Measurements from ENCODE around the gene TH. TPM values are rescaled to one million over a fixed set of nuclear protein-coding genes. Genes with fewer than 3 reads are reported as not detected.

Gene TH
- total and polyA plus RNA-seq, 2 of the 4 experiments (the other 2 are of a cell fraction), result 0.10 TPM; not detected in 1

GRCh38 chr11:2205981-2206690 is 34.5 kb upstream of the TH start:
- Histone ChIP-seq H3K9me1 (ENCODE audit: insufficient read depth, low read length) (no peaks in the 10 kb centered on the region), H2AK5ac (ENCODE audit: low read depth, low read length) (no peak overlapping the region), H3K4ac (ENCODE audit: low read depth, low read length) (no peak overlapping the region), H3K27ac (ENCODE audit: insufficient read depth, low read length) (no peak overlapping the region), H3K23ac (ENCODE audit: low read depth, low read length) (no peak overlapping the region), H2AFZ (replicated peaks; ENCODE audit: low read length, poor library complexity) (no peak overlapping the region), H2AK9ac (replicated peaks; ENCODE audit: low read depth, low read length, poor library complexity) (no peak overlapping the region), H4K20me1 (ENCODE audit: insufficient read depth, low read length) (no peaks in the 10 kb centered on the region), H3K14ac (replicated peaks; ENCODE audit: low read depth, low read length) (no peak overlapping the region), H4K8ac (ENCODE audit: low read depth in 2 of 2, low read length in 2 of 2) (no peak overlapping the region), H2BK120ac (ENCODE audit: low read depth, low read length) (no peak overlapping the region), H2BK5ac (ENCODE audit: low read depth, low read length, poor library complexity, severe bottlenecking) (no peak overlapping the region), H3K9me3 (ENCODE audit: control insufficient read depth, insufficient read depth, low read length) (peaks cover 5% of the 10 kb centered on the region; the same call in 1 of the 2 replicates), H4K5ac (ENCODE audit: low read depth, low read length) (no peak overlapping the region), H4K91ac (ENCODE audit: insufficient read depth, low read depth, low read length) (no peak overlapping the region), H3K18ac (ENCODE audit: low read depth, low read length) (no peak overlapping the region), H2BK20ac (ENCODE audit: low read depth, low read length) (no peak overlapping the region), H3K4me3 (ENCODE audit: insufficient read depth, low read depth, low read length) (no peak overlapping the region), H3K27me3 (ENCODE audit: control insufficient read depth, insufficient read depth, low read length) (peaks cover 16% of the 10 kb centered on the region), H3K79me1 (ENCODE audit: low read depth in 1 of 2, low read length in 2 of 2) (no peaks in the 10 kb centered on the region), H2BK15ac (ENCODE audit: low read depth, low read length) (no peak overlapping the region), H3K4me1 (ENCODE audit: control insufficient read depth, insufficient read depth, low read length) (no peaks in the 10 kb centered on the region), H3K9ac (ENCODE audit: low read depth, low read length) (no peak overlapping the region), H3K36me3 (ENCODE audit: control insufficient read depth, insufficient read depth, low read length) (no peaks in the 10 kb centered on the region), H3K4me2 (ENCODE audit: low read depth, low read length) (no peak overlapping the region), H3K56ac (ENCODE audit: extremely low read depth, insufficient read depth, low read length) (no peak overlapping the region)
- no TSS peak for BruUV-seq (replicated peaks)
- DNase-seq, result no peak
- dilution Hi-C loops (cut with HindIII; ENCODE audit: low sequenced_read_pairs, unreplicated experiment), result no loop called here
- no peak for TF ChIP-seq POLR2A (IDR thresholded peaks at IDR 0.05; ENCODE audit: low read depth, low read length)
- TF ChIP-seq MAFK (IDR thresholded peaks at IDR 0.05; ENCODE audit: low read depth, low read length), result no peak
- TF ChIP-seq, protein P1, sequence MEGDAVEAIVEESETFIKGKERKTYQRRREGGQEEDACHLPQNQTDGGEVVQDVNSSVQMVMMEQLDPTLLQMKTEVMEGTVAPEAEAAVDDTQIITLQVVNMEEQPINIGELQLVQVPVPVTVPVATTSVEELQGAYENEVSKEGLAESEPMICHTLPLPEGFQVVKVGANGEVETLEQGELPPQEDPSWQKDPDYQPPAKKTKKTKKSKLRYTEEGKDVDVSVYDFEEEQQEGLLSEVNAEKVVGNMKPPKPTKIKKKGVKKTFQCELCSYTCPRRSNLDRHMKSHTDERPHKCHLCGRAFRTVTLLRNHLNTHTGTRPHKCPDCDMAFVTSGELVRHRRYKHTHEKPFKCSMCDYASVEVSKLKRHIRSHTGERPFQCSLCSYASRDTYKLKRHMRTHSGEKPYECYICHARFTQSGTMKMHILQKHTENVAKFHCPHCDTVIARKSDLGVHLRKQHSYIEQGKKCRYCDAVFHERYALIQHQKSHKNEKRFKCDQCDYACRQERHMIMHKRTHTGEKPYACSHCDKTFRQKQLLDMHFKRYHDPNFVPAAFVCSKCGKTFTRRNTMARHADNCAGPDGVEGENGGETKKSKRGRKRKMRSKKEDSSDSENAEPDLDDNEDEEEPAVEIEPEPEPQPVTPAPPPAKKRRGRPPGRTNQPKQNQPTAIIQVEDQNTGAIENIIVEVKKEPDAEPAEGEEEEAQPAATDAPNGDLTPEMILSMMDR (conservative IDR thresholded peaks at IDR 0.05; ENCODE audit: low read depth, low read length), result no peak
- no peak for TF ChIP-seq RCOR1 (IDR thresholded peaks at IDR 0.05; ENCODE audit: insufficient replicate concordance, low read length)
- no peak for TF ChIP-seq RAD21 (IDR thresholded peaks at IDR 0.05; ENCODE audit: low read length)
- TF ChIP-seq CEBPB (IDR thresholded peaks at IDR 0.05; ENCODE audit: low read depth, low read length), result no peak
- WGBS, 2 experiments (ENCODE audit: extremely low coverage in 2 of 2, insufficient read length in 1 of 2), result 83% methylated on average over 1 of the region's 12 CpGs; no CpG with 5 or more reads in 1 of the 2 experiments
- intact Hi-C loops (cut with micrococcal nuclease), result no loop called here
- in situ Hi-C loops (cut with MboI; ENCODE audit: low sequenced_read_pairs), result no loop called here
- ChIA-PET POLR2A (ENCODE audit: unreplicated experiment) (no interaction called here), CTCF (no interaction called here)
- no peak for ATAC-seq (ENCODE audit: low read depth)
